Coronary artery (tissue), 2 donors: ENCODE results near the gene ANKHD1.

Experiments
- DNase-seq: peaks from one replicate; pipeline ENCODE4 v3.0.0-alpha.2; 2017; ENCODE audit warnings: low spot score
- H3K27ac ChIP-seq, 2 donors: fragments of 200-600 bp; sonication (generic); one replicate each; pipeline ENCODE4 v1.5.1; 2016 to 2019
- H3K4me3 ChIP-seq: fragments of 200-600 bp; sonication (generic); 2 replicates; pipeline ENCODE4 v1.5.1; 2016; ENCODE audit warnings: mild to moderate bottlenecking, moderate library complexity
- TF ChIP-seq, protein P1 (sequence below): fragments of 200-600 bp; sonication (generic); IDR thresholded peaks from one replicate; pipeline ENCODE4 v1.5.1; 2019; ENCODE audit warnings: antibody characterized with exemption

Gene ANKHD1

GRCh38 chr5:140555747-140556312 lies 154.2 kb downstream of the ANKHD1 start:
- DNase-seq: no peak
- no peak overlapping the region for H3K27ac ChIP-seq
- peak overlapping the region; percentile 90 for H3K4me3 ChIP-seq
- TF ChIP-seq, protein P1, sequence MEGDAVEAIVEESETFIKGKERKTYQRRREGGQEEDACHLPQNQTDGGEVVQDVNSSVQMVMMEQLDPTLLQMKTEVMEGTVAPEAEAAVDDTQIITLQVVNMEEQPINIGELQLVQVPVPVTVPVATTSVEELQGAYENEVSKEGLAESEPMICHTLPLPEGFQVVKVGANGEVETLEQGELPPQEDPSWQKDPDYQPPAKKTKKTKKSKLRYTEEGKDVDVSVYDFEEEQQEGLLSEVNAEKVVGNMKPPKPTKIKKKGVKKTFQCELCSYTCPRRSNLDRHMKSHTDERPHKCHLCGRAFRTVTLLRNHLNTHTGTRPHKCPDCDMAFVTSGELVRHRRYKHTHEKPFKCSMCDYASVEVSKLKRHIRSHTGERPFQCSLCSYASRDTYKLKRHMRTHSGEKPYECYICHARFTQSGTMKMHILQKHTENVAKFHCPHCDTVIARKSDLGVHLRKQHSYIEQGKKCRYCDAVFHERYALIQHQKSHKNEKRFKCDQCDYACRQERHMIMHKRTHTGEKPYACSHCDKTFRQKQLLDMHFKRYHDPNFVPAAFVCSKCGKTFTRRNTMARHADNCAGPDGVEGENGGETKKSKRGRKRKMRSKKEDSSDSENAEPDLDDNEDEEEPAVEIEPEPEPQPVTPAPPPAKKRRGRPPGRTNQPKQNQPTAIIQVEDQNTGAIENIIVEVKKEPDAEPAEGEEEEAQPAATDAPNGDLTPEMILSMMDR: no peak

DNA sequence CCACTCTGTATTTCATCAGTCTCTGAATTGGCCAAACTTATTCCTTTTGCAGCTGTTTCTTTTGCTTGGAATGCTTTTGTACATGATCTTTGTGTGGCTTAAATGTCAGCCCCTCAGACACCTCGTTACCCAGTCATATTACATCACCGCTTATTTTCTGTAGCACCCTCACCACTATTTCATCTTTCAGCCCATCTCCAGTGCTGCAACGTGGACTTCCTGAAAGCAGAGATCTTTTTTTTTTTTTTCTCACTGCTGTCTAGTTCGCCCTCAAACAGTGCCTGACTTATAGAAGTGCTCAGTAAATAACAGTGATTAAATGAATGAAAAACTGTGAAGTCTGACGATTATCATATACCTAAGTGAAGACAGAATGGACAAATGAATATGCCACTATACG lies 154.8 kb downstream of the ANKHD1 start:
- TF ChIP-seq, protein P1: no peak
- H3K4me3 ChIP-seq: peak overlapping the region; percentile 90
- DNase-seq: no peak
- peak overlapping the region in 1 of 2 donors; percentile 87 for H3K27ac ChIP-seq

DNA sequence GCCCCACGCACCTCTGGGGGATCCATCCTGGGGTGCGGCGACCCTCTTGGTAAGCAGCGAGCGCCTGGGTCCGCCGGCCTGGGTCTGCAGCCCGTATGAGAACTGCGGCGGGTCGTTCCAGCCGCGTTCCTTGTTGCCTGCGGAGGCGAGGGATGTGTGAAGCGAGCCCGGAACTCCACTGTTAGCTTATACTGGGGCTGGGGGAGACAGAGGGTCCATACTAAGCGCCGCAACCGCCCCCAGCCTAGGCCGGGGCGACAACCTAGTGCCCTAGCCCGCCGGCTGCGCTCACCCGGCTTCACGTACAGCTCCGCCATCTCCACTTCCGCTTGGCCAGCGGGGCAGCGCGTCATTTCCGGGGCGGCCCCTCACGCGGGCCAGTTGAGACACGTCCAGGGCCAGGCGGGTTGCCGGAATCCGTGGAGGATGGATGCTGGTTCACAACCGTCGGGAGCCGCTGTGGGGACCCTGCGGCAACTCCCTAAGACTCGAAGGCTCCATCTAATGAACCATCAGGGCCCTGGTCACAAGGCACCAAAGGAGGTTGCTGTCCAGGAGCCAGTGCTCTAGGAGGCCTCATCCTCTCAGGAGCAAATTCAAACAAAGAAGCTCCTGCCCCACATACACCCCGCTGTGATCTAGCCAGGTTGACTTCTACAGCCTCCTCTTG lies 155.6 kb downstream of the ANKHD1 start, which contains the start of gene SRA1:
Gene SRA1 (minus strand): TSS at position 338 of the 670 bp plus-strand sequence. CDS start 21 bp downstream, at position 317.
- TF ChIP-seq, protein P1: no peak
- DNase-seq: peak; percentile 95
- Histone ChIP-seq H3K4me3 (peak within 1 kb of the TSS; percentile 90), H3K27ac (peak within 1 kb of the TSS; percentile 87 to 92)

DNA sequence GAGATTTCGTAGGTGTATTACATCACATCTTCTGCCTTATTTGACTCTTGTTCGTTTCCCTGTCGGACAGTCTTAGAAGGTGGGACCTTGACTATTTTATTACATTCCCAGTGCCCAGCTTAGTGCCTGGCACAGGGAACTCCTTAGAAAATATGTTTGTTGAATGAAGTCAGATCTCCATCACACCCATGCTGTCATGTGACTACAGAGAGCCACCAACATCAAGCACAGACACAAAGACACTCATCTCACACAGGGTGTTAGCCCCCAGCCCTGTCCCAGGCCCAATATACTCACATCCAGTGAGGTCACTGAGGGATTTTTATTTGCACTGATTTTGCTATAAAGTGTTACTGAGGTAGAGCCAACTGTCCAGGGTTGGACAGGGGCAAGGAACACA lies 156.3 kb downstream of the ANKHD1 start:
- TF ChIP-seq, protein P1: no peak
- Histone ChIP-seq H3K27ac (peak overlapping the region; percentile 87 to 92), H3K4me3 (peak overlapping the region; percentile 90)
- DNase-seq: no peak

DNA sequence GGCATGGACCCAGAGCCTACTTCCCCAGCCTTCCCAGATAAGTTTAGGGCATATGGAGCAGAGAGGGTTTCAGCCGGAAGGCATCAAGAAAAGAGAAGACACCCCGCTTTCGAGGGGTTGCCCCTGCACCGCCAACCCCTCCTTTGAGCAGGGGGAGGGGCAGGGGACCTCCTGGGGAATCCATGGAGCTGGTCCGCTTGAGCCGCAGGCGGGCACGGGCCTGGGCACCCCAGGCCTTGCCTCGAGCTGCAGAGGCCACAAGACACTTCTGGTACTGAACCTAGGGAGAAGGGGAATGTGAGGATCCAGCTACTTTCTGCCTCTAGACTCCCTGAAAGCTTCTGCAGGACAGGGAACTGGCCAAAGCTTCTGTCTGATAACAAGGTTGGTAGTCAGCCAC lies 156.9 kb downstream of the ANKHD1 start:
- Histone ChIP-seq H3K27ac (peak overlapping the region; percentile 87 to 92), H3K4me3 (no peak overlapping the region)
- TF ChIP-seq, protein P1: no peak
- no peak for DNase-seq

DNA sequence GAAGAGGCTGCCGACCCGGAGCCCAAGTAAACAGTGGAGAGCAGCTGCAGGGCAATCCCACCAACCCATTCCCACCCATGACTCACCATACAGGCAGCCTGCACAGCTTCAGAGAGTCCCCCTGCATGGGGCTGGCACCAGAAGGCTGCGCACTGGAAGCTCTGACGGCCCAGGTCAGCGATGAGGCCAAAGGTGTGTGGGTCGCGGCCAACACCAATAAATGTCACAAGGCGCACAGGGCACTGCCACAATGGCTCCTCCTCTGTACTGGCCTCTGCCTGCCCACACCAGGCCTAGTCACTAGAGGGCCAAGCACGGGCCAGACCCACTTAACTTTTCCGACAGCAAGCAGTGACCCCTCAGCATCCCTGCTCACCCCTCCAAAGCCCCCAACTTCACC lies 158.6 kb downstream of the ANKHD1 start:
- TF ChIP-seq, protein P1: no peak
- no peak overlapping the region for H3K27ac ChIP-seq
- no peak for DNase-seq
- H3K4me3 ChIP-seq: no peak overlapping the region
